ENCODE results near the gene HMX2.

- TF ChIP-seq CTCF (IDR thresholded peaks at IDR 0.05) (no peak), POLR2A (IDR thresholded peaks at IDR 0.05; ENCODE audit: low read depth) (no peak), POLR2AphosphoS5 (IDR thresholded peaks at IDR 0.05) (no peak), EP300 (IDR thresholded peaks at IDR 0.05) (no peak)
Observed at GRCh38 chr10:123183724-123184123, 35.8 kb downstream of the HMX2 start.
